Measurements from ENCODE around the gene COBL.

Gene COBL

DNA sequence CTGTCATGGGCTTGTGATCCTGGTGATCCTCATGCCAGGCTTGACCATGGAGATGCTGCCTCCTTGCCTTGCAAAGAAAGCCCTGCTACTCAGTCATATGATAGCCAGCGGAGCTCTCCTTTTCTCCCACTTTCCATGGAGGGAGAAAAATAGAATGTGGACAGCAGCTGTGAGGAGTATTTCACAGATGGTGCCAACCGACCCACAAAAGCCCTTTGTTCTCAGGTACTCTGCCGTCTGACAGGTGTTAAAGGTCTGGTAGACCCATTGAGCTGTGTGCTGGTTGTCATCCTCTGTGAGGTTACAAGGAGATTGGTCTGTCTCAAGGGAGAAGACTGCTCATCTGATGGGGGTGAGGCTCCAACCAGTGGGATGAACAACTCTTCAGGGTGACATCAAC lies 29.5 kb upstream of the COBL start:
- Histone ChIP-seq H3K27me3 (ENCODE audit: control insufficient read depth in 1 of 2, insufficient read depth in 2 of 2, low read length in 2 of 2) (no peaks in the 10 kb centered on the region), H3K9me3 (ENCODE audit: control insufficient read depth in 2 of 2, low read length in 2 of 2) (no peaks in the 10 kb centered on the region), H3K9ac (ENCODE audit: low read length in 2 of 2) (no peak overlapping the region), H3K27ac (ENCODE audit: low read length) (no peak overlapping the region), H3K4me1 (ENCODE audit: control insufficient read depth, insufficient read depth, low read length) (no peaks in the 10 kb centered on the region), H3K4me3 (ENCODE audit: low read length in 2 of 2) (no peak overlapping the region), H3K36me3 (ENCODE audit: control insufficient read depth in 2 of 2, insufficient read depth in 2 of 2, low read length in 2 of 2) (no peaks in the 10 kb centered on the region)

- Histone ChIP-seq H3K9me3 (ENCODE audit: control insufficient read depth in 2 of 2, low read length in 2 of 2) (no peaks in the 10 kb centered on the region), H3K4me3 (ENCODE audit: low read length in 2 of 2) (no peak overlapping the region), H3K27ac (ENCODE audit: low read length) (no peak overlapping the region), H3K27me3 (ENCODE audit: control insufficient read depth in 1 of 2, insufficient read depth in 2 of 2, low read length in 2 of 2) (no peaks in the 10 kb centered on the region), H3K36me3 (ENCODE audit: control insufficient read depth in 2 of 2, insufficient read depth in 2 of 2, low read length in 2 of 2) (no peaks in the 10 kb centered on the region), H3K4me1 (ENCODE audit: control insufficient read depth, insufficient read depth, low read length) (no peaks in the 10 kb centered on the region), H3K9ac (ENCODE audit: low read length in 2 of 2) (no peak overlapping the region)
Observed at GRCh38 chr7:51344406-51345138, 28.0 kb upstream of the COBL start.

DNA sequence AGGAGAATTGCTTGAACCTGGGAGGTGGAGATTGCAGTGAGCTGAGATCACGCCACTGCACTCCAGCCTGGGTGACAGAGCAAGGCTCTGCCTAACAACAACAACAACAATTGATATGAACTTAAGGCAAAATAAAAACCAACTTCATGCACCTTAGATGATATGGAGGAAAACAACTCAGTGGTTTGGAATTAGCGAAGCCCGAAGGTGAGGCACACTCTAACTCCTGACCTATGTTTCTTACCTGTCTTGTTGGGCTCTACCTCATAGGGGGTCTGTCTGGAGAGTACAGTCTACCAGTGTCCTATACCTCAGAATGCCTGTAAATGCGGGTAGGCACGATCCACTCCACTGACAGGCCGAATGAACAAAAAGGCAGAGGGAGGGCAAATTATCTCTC lies 24.3 kb upstream of the COBL start:
- Histone ChIP-seq H3K4me1 (ENCODE audit: control insufficient read depth, insufficient read depth, low read length) (no peaks in the 10 kb centered on the region), H3K36me3 (ENCODE audit: control insufficient read depth in 2 of 2, insufficient read depth in 2 of 2, low read length in 2 of 2) (no peaks in the 10 kb centered on the region), H3K27ac (ENCODE audit: low read length) (no peak overlapping the region), H3K9me3 (ENCODE audit: control insufficient read depth in 2 of 2, low read length in 2 of 2) (no peaks in the 10 kb centered on the region), H3K9ac (ENCODE audit: low read length in 2 of 2) (no peak overlapping the region), H3K27me3 (ENCODE audit: control insufficient read depth in 1 of 2, insufficient read depth in 2 of 2, low read length in 2 of 2) (no peaks in the 10 kb centered on the region), H3K4me3 (ENCODE audit: low read length in 2 of 2) (no peak overlapping the region)

DNA sequence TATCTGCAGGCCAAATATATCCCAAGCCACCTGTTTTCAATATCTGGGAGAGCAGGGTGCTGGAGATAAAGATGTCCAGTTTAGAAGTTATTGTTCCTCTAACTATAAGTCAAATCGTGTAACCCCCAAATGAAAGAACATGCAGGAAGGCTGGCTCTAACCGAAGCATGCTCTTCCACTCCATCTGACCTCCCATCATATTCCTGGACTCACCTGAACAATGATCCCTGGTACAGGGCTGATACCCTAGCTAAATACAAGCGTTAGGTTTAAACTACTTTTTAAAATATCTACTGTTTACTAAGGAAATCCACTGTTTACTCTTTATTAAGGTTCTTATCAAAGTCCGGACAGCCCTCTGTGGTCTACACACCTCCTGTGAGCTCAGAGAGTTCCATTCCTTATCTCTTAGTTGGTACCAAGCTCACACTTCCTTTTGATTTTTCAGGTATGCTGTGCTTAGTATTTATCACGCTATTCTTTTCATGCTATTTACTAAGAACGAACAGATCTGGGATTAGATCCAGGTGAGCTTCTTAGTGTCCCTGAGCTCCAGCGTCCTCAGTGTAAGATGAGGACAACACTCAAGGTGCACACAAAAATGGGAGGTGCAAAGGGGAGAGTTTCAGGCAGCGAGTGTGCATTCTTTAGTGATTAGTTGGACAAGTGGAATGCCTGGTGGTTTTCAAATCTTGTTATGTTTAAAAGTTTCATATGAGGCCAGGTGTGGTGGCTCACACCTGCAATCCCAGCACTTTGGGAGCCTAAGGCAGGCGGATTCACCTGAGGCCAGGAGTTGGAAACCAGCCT lies 23.6 kb upstream of the COBL start:
- no peaks in the 10 kb centered on the region for H3K9me3 ChIP-seq (ENCODE audit: control insufficient read depth in 2 of 2, low read length in 2 of 2)
- H3K9ac ChIP-seq (ENCODE audit: low read length in 2 of 2) = no peak overlapping the region
- no peak overlapping the region for H3K27ac ChIP-seq (ENCODE audit: low read length)
- H3K4me1 ChIP-seq (ENCODE audit: control insufficient read depth, insufficient read depth, low read length) = no peaks in the 10 kb centered on the region
- H3K27me3 ChIP-seq (ENCODE audit: control insufficient read depth in 1 of 2, insufficient read depth in 2 of 2, low read length in 2 of 2) = no peaks in the 10 kb centered on the region
- no peak overlapping the region for H3K4me3 ChIP-seq (ENCODE audit: low read length in 2 of 2)
- H3K36me3 ChIP-seq (ENCODE audit: control insufficient read depth in 2 of 2, insufficient read depth in 2 of 2, low read length in 2 of 2) = no peaks in the 10 kb centered on the region

GRCh38 chr7:51335057-51335456 lies 18.4 kb upstream of the COBL start:
- Histone ChIP-seq H3K36me3 (ENCODE audit: control insufficient read depth in 2 of 2, insufficient read depth in 2 of 2, low read length in 2 of 2) (no peaks in the 10 kb centered on the region), H3K9me3 (ENCODE audit: control insufficient read depth in 2 of 2, low read length in 2 of 2) (no peaks in the 10 kb centered on the region), H3K9ac (ENCODE audit: low read length in 2 of 2) (no peak overlapping the region), H3K27ac (ENCODE audit: low read length) (no peak overlapping the region), H3K4me3 (ENCODE audit: low read length in 2 of 2) (no peak overlapping the region), H3K27me3 (ENCODE audit: control insufficient read depth in 1 of 2, insufficient read depth in 2 of 2, low read length in 2 of 2) (no peaks in the 10 kb centered on the region), H3K4me1 (ENCODE audit: control insufficient read depth, insufficient read depth, low read length) (no peaks in the 10 kb centered on the region)

- no peak overlapping the region for H3K27ac ChIP-seq (ENCODE audit: low read length)
- H3K36me3 ChIP-seq (ENCODE audit: control insufficient read depth in 2 of 2, insufficient read depth in 2 of 2, low read length in 2 of 2) = no peaks in the 10 kb centered on the region
- H3K9ac ChIP-seq (ENCODE audit: low read length in 2 of 2) = no peak overlapping the region
- H3K4me3 ChIP-seq (ENCODE audit: low read length in 2 of 2) = no peak overlapping the region
- H3K9me3 ChIP-seq (ENCODE audit: control insufficient read depth in 2 of 2, low read length in 2 of 2) = no peaks in the 10 kb centered on the region
- H3K4me1 ChIP-seq (ENCODE audit: control insufficient read depth, insufficient read depth, low read length) = no peaks in the 10 kb centered on the region
- no peaks in the 10 kb centered on the region for H3K27me3 ChIP-seq (ENCODE audit: control insufficient read depth in 1 of 2, insufficient read depth in 2 of 2, low read length in 2 of 2)
Observed at GRCh38 chr7:51329696-51330263, 13.2 kb upstream of the COBL start.

DNA sequence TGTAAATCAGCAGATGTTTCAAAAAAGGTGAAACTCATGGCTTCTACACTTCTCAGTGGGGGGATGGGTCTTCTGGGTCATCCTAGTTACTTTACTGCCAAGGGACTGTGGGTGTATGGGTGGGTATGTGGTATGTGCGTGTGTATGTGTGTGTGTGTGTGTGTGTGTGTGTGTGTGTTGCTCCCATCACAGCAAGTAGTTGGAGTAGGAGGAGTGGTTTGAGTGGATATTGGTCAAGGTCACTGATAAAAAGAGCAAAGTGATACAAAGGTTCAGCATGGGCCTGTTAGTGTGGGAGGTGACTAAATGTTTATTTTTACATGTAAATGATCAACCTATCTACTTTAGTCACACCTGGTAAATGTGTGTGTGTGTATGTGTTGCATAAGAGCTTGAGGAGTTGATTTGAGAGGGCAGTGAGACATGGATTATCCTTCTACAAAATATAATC lies 11.8 kb upstream of the COBL start:
- H3K9ac ChIP-seq (ENCODE audit: low read length in 2 of 2) = no peak overlapping the region
- no peaks in the 10 kb centered on the region for H3K36me3 ChIP-seq (ENCODE audit: control insufficient read depth in 2 of 2, insufficient read depth in 2 of 2, low read length in 2 of 2)
- no peak overlapping the region for H3K27ac ChIP-seq (ENCODE audit: low read length)
- H3K9me3 ChIP-seq (ENCODE audit: control insufficient read depth in 2 of 2, low read length in 2 of 2) = no peaks in the 10 kb centered on the region
- no peak overlapping the region for H3K4me3 ChIP-seq (ENCODE audit: low read length in 2 of 2)
- no peaks in the 10 kb centered on the region for H3K4me1 ChIP-seq (ENCODE audit: control insufficient read depth, insufficient read depth, low read length)
- H3K27me3 ChIP-seq (ENCODE audit: control insufficient read depth in 1 of 2, insufficient read depth in 2 of 2, low read length in 2 of 2) = no peaks in the 10 kb centered on the region

GRCh38 chr7:51327287-51327717 lies 10.7 kb upstream of the COBL start:
- Histone ChIP-seq H3K9ac (ENCODE audit: low read length in 2 of 2) (no peak overlapping the region), H3K27ac (ENCODE audit: low read length) (no peak overlapping the region), H3K4me3 (ENCODE audit: low read length in 2 of 2) (no peak overlapping the region), H3K36me3 (ENCODE audit: control insufficient read depth in 2 of 2, insufficient read depth in 2 of 2, low read length in 2 of 2) (no peaks in the 10 kb centered on the region), H3K27me3 (ENCODE audit: control insufficient read depth in 1 of 2, insufficient read depth in 2 of 2, low read length in 2 of 2) (no peaks in the 10 kb centered on the region), H3K9me3 (ENCODE audit: control insufficient read depth in 2 of 2, low read length in 2 of 2) (no peaks in the 10 kb centered on the region), H3K4me1 (ENCODE audit: control insufficient read depth, insufficient read depth, low read length) (no peaks in the 10 kb centered on the region)

DNA sequence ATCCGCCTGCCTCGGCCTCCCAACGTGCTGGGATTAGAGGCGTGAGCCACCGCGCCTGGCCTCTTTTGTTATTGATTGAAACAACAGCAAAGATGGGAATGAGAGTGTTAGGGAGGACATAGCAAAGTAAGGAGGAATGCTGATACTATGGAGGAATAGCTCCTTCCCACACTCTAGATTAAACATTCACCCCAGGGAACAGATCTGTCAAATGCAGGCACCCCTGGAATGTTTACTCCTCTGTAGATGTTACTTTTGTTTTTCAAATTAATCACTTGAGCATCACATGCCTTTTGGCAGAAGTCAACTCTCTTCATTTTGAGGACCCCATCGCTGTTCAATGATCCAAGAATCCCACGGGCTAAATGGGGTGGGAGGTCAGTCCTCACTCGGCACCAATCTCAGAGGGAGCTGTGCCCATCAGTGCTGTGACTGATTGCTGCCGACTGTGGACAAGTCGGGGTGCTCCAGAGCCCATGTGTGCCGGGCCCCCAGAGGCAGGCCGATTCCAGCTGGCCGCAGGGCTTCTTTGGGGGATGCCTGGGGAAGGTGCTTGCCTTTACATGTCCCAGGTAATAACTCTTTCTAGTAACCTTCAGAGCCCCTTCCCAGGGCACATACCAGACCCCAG lies 10.2 kb upstream of the COBL start:
- no peak overlapping the region for H3K27ac ChIP-seq (ENCODE audit: low read length)
- H3K27me3 ChIP-seq (ENCODE audit: control insufficient read depth in 1 of 2, insufficient read depth in 2 of 2, low read length in 2 of 2) = no peaks in the 10 kb centered on the region
- no peaks in the 10 kb centered on the region for H3K4me1 ChIP-seq (ENCODE audit: control insufficient read depth, insufficient read depth, low read length)
- no peak overlapping the region for H3K9ac ChIP-seq (ENCODE audit: low read length in 2 of 2)
- no peak overlapping the region for H3K4me3 ChIP-seq (ENCODE audit: low read length in 2 of 2)
- H3K9me3 ChIP-seq (ENCODE audit: control insufficient read depth in 2 of 2, low read length in 2 of 2) = no peaks in the 10 kb centered on the region
- no peaks in the 10 kb centered on the region for H3K36me3 ChIP-seq (ENCODE audit: control insufficient read depth in 2 of 2, insufficient read depth in 2 of 2, low read length in 2 of 2)

DNA sequence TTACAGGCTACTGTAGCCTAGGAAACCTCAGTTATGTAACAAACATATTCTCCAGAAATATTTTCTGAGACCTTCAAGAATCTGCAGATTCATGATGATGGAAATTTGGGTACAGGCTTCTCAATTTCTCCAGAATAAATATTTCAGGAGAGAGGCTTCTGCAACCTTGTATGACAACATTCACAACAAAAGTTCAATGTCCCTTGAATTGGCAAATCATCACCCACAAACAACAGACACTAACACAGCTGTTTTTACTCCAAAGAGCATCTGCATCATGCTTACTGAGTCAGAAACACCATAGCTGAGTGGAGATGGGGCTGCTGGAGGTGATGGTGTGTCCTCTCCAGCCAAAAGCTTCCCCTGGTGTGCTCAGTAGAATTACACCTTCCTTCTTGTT lies 9.3 kb upstream of the COBL start:
- no peak overlapping the region for H3K9ac ChIP-seq (ENCODE audit: low read length in 2 of 2)
- H3K27ac ChIP-seq (ENCODE audit: low read length) = no peak overlapping the region
- no peaks in the 10 kb centered on the region for H3K4me1 ChIP-seq (ENCODE audit: control insufficient read depth, insufficient read depth, low read length)
- H3K4me3 ChIP-seq (ENCODE audit: low read length in 2 of 2) = no peak overlapping the region
- H3K36me3 ChIP-seq (ENCODE audit: control insufficient read depth in 2 of 2, insufficient read depth in 2 of 2, low read length in 2 of 2) = no peaks in the 10 kb centered on the region
- no peaks in the 10 kb centered on the region for H3K9me3 ChIP-seq (ENCODE audit: control insufficient read depth in 2 of 2, low read length in 2 of 2)
- H3K27me3 ChIP-seq (ENCODE audit: control insufficient read depth in 1 of 2, insufficient read depth in 2 of 2, low read length in 2 of 2) = no peaks in the 10 kb centered on the region
